Prostate gland (tissue), 2 donors: Measurements from ENCODE around the gene RAVER2.

Experiments
- CTCF ChIP-seq, 4 experiments: fragments of 200-600 bp in 2 of 4; fragments of 450-650 bp in 2 of 4; sonication (generic) in 2 of 4; IDR thresholded peaks; 1 replicate in 3 of 4; 2 replicates in 1 of 4; pipeline ENCODE4 v1.5.1; 2016 to 2019; ENCODE audit warnings: antibody characterized with exemption in 4 of 4, mild to moderate bottlenecking in 2 of 4, moderate library complexity in 2 of 4
- POLR2A ChIP-seq: fragments of 450-650 bp; IDR thresholded peaks from one replicate; pipeline ENCODE4 v1.6.1; 2016; ENCODE audit warnings: antibody characterized with exemption, mild to moderate bottlenecking

- no peak for TF ChIP-seq POLR2A
- no peak for TF ChIP-seq CTCF (IDR thresholded peaks at IDR 0.05)
These were observed 134.2 kb downstream of the RAVER2 start for GRCh38 chr1:64878931-64879611.
